HEK293 (cell line): ENCODE measurements around the gene AMOTL2.

Experiments
- KLF7 ChIP-seq: fragments of 450-650 bp; formaldehyde crosslinking; IDR thresholded peaks from 2 replicates; pipeline ENCODE4 v1.5.1; 2016; ENCODE audit warnings: missing biosample characterization, missing genetic modification characterization, borderline replicate concordance
- ZEB2 ChIP-seq: fragments of 450-650 bp; formaldehyde crosslinking; IDR thresholded peaks from 2 replicates; pipeline ENCODE4 v1.5.1; 2016; ENCODE audit warnings: missing biosample characterization, missing genetic modification characterization
- ZFP69B ChIP-seq: fragments of 450-650 bp; formaldehyde crosslinking; IDR thresholded peaks from 2 replicates; pipeline ENCODE4 v1.5.1; 2016; ENCODE audit warnings: missing biosample characterization, missing genetic modification characterization
- ZNF324 ChIP-seq: fragments of 450-650 bp; formaldehyde crosslinking; IDR thresholded peaks from 2 replicates; pipeline ENCODE4 v1.5.1; 2016; ENCODE audit warnings: missing biosample characterization, missing genetic modification characterization
- ZNF510 ChIP-seq: fragments of 450-650 bp; formaldehyde crosslinking; IDR thresholded peaks from 2 replicates; pipeline ENCODE4 v1.5.1; 2018; ENCODE audit warnings: mild to moderate bottlenecking, missing genetic modification characterization, missing biosample characterization; ENCODE audit not compliant: insufficient replicate concordance
- ZNF76 ChIP-seq: fragments of 450-650 bp; formaldehyde crosslinking; IDR thresholded peaks from 2 replicates; pipeline ENCODE4; 2016; ENCODE audit warnings: low read depth, missing biosample characterization, missing genetic modification characterization, borderline replicate concordance
- TF ChIP-seq, protein P1 (sequence below): fragments of 450-650 bp; formaldehyde crosslinking; IDR thresholded peaks from 2 replicates; pipeline ENCODE4 v1.5.1; 2016; ENCODE audit warnings: missing biosample characterization, missing genetic modification characterization
- TF ChIP-seq, protein P2 (sequence below): fragments of 450-650 bp; formaldehyde crosslinking; IDR thresholded peaks from 2 replicates; pipeline ENCODE4 v1.5.1; 2016; ENCODE audit warnings: missing biosample characterization, missing genetic modification characterization
- TF ChIP-seq, protein P3 (sequence below): fragments of 450-650 bp; formaldehyde crosslinking; IDR thresholded peaks from 2 replicates; pipeline ENCODE4 v1.5.1; 2017; ENCODE audit warnings: missing biosample characterization, missing genetic modification characterization
- TF ChIP-seq, protein P4 (sequence below): fragments of 450-650 bp; IDR thresholded peaks from 2 replicates; pipeline ENCODE4 v1.5.1; 2018; ENCODE audit warnings: missing biosample characterization, mild to moderate bottlenecking, missing genetic modification characterization
- TF ChIP-seq, protein P5 (sequence below): fragments of 450-650 bp; formaldehyde crosslinking; IDR thresholded peaks from 2 replicates; pipeline ENCODE4 v1.5.1; 2016; ENCODE audit warnings: missing biosample characterization, missing genetic modification characterization, borderline replicate concordance
- TF ChIP-seq, protein P6 (sequence below): fragments of 450-650 bp; formaldehyde crosslinking; IDR thresholded peaks from 2 replicates; pipeline ENCODE4 v1.5.1; 2016; ENCODE audit warnings: missing biosample characterization, missing genetic modification characterization
- TF ChIP-seq, protein P7 (sequence below): fragments of 450-650 bp; formaldehyde crosslinking; IDR thresholded peaks from 2 replicates; pipeline ENCODE4 v1.5.1; 2017; ENCODE audit warnings: missing biosample characterization, missing genetic modification characterization

DNA sequence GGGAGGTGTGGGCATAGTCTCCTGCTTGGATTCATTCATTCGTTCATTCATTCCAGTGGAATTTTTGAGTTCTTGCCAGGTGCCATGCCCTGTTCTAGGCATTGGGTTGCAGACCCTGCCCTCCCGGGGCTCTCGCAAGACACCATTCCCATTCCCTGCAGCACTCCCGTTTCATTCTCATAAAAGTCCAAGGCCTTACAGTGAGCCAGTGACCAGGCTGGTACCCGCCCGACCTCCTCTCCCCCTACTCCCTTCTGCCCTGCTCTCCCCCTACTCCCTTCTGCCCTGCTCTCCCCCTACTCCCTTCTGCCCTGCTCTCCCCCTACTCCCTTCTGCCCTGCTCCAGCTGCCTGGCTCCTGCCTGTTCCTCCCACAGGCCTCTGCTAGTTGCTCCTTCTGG, 41.9 kb downstream of the AMOTL2 start:
- no peak for TF ChIP-seq ZEB2 (tag by site-specific recombination)
- TF ChIP-seq, protein P1, sequence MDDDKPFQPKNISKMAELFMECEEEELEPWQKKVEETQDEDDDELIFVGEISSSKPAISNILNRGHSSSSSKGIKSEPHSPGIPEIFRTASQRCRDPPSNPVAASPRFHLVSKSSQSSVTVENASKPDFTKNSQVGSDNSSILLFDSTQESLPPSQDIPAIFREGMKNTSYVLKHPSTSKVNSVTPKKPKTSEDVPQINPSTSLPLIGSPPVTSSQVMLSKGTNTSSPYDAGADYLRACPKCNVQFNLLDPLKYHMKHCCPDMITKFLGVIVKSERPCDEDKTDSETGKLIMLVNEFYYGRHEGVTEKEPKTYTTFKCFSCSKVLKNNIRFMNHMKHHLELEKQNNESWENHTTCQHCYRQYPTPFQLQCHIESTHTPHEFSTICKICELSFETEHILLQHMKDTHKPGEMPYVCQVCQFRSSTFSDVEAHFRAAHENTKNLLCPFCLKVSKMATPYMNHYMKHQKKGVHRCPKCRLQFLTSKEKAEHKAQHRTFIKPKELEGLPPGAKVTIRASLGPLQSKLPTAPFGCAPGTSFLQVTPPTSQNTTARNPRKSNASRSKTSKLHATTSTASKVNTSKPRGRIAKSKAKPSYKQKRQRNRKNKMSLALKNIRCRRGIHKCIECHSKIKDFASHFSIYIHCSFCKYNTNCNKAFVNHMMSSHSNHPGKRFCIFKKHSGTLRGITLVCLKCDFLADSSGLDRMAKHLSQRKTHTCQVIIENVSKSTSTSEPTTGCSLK (tag by site-specific recombination), result no peak
- TF ChIP-seq, protein P2, sequence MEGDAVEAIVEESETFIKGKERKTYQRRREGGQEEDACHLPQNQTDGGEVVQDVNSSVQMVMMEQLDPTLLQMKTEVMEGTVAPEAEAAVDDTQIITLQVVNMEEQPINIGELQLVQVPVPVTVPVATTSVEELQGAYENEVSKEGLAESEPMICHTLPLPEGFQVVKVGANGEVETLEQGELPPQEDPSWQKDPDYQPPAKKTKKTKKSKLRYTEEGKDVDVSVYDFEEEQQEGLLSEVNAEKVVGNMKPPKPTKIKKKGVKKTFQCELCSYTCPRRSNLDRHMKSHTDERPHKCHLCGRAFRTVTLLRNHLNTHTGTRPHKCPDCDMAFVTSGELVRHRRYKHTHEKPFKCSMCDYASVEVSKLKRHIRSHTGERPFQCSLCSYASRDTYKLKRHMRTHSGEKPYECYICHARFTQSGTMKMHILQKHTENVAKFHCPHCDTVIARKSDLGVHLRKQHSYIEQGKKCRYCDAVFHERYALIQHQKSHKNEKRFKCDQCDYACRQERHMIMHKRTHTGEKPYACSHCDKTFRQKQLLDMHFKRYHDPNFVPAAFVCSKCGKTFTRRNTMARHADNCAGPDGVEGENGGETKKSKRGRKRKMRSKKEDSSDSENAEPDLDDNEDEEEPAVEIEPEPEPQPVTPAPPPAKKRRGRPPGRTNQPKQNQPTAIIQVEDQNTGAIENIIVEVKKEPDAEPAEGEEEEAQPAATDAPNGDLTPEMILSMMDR, result no peak
- TF ChIP-seq ZNF510 (tag by site-specific recombination), result no peak
- no peak for TF ChIP-seq KLF7 (tag by site-specific recombination)
- TF ChIP-seq, protein P3, sequence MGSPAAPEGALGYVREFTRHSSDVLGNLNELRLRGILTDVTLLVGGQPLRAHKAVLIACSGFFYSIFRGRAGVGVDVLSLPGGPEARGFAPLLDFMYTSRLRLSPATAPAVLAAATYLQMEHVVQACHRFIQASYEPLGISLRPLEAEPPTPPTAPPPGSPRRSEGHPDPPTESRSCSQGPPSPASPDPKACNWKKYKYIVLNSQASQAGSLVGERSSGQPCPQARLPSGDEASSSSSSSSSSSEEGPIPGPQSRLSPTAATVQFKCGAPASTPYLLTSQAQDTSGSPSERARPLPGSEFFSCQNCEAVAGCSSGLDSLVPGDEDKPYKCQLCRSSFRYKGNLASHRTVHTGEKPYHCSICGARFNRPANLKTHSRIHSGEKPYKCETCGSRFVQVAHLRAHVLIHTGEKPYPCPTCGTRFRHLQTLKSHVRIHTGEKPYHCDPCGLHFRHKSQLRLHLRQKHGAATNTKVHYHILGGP, result no peak
- no peak for TF ChIP-seq ZNF76 (tag by site-specific recombination)
- TF ChIP-seq, protein P4, sequence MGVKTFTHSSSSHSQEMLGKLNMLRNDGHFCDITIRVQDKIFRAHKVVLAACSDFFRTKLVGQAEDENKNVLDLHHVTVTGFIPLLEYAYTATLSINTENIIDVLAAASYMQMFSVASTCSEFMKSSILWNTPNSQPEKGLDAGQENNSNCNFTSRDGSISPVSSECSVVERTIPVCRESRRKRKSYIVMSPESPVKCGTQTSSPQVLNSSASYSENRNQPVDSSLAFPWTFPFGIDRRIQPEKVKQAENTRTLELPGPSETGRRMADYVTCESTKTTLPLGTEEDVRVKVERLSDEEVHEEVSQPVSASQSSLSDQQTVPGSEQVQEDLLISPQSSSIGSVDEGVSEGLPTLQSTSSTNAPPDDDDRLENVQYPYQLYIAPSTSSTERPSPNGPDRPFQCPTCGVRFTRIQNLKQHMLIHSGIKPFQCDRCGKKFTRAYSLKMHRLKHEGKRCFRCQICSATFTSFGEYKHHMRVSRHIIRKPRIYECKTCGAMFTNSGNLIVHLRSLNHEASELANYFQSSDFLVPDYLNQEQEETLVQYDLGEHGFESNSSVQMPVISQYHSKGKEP (tag by site-specific recombination), result no peak
- no peak for TF ChIP-seq ZFP69B (tag by site-specific recombination)
- TF ChIP-seq, protein P5, sequence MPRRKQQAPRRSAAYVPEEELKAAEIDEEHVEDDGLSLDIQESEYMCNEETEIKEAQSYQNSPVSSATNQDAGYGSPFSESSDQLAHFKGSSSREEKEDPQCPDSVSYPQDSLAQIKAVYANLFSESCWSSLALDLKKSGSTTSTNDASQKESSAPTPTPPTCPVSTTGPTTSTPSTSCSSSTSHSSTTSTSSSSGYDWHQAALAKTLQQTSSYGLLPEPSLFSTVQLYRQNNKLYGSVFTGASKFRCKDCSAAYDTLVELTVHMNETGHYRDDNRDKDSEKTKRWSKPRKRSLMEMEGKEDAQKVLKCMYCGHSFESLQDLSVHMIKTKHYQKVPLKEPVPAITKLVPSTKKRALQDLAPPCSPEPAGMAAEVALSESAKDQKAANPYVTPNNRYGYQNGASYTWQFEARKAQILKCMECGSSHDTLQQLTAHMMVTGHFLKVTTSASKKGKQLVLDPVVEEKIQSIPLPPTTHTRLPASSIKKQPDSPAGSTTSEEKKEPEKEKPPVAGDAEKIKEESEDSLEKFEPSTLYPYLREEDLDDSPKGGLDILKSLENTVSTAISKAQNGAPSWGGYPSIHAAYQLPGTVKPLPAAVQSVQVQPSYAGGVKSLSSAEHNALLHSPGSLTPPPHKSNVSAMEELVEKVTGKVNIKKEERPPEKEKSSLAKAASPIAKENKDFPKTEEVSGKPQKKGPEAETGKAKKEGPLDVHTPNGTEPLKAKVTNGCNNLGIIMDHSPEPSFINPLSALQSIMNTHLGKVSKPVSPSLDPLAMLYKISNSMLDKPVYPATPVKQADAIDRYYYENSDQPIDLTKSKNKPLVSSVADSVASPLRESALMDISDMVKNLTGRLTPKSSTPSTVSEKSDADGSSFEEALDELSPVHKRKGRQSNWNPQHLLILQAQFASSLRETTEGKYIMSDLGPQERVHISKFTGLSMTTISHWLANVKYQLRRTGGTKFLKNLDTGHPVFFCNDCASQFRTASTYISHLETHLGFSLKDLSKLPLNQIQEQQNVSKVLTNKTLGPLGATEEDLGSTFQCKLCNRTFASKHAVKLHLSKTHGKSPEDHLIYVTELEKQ (tag by site-specific recombination), result no peak
- TF ChIP-seq, protein P6, sequence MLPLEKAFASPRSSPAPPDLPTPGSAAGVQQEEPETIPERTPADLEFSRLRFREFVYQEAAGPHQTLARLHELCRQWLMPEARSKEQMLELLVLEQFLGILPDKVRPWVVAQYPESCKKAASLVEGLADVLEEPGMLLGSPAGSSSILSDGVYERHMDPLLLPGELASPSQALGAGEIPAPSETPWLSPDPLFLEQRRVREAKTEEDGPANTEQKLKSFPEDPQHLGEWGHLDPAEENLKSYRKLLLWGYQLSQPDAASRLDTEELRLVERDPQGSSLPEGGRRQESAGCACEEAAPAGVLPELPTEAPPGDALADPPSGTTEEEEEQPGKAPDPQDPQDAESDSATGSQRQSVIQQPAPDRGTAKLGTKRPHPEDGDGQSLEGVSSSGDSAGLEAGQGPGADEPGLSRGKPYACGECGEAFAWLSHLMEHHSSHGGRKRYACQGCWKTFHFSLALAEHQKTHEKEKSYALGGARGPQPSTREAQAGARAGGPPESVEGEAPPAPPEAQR (tag by site-specific recombination), result no peak
- TF ChIP-seq ZNF324 (tag by site-specific recombination), result no peak
- TF ChIP-seq, protein P7, sequence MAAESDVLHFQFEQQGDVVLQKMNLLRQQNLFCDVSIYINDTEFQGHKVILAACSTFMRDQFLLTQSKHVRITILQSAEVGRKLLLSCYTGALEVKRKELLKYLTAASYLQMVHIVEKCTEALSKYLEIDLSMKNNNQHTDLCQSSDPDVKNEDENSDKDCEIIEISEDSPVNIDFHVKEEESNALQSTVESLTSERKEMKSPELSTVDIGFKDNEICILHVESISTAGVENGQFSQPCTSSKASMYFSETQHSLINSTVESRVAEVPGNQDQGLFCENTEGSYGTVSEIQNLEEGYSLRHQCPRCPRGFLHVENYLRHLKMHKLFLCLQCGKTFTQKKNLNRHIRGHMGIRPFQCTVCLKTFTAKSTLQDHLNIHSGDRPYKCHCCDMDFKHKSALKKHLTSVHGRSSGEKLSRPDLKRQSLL (tag by site-specific recombination), result no peak
